ENCODE results near the gene EPHB2.

EPHB2 gene

DNA sequence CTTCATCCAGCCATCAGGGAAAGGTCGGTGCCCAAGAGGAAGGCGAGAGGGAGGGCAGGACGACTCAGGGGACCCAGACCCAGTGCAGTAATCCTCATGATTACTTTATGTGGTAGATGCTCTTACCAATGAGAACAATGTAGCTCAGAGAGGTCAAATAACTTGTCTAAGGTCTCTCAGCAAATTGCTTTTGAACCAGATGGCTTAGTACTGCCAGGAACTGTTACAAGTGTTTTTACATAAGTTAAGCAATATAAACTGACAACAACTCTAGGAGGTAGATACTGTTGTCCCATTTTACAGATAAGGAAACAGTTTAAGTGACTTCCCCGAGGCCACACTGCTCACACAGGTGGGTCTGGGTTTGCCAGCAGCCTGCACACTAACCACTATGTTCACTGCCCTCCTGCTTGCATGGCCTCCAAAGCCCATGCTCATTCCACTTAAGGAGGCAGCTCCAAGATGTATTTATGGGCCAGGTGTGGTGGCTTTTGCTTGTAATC is 150.3 kb downstream of the EPHB2 start:
- no peak for DNase-seq (ENCODE audit: low spot score)

GRCh38 chr1:22861764-22862440 is 151.3 kb downstream of the EPHB2 start:
- peak; percentile 19 for DNase-seq (ENCODE audit: low spot score)

DNA sequence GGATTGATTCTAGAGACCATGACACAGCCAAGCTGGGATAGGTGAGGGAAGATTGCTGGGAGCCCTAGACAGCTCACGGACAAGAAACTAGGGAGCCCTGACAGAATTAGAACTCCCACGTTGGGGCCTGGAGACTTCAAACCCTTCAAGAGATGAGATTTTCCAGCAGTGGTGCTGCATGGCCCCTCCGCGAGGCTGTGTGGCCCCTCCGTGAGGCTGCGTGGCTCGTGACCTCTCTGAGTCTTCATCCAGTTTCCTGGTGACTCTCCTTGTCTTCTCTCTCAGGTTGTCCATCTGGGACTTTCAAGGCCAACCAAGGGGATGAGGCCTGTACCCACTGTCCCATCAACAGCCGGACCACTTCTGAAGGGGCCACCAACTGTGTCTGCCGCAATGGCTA is 152.1 kb downstream of the EPHB2 start:
- no peak for DNase-seq (ENCODE audit: low spot score)

DNA sequence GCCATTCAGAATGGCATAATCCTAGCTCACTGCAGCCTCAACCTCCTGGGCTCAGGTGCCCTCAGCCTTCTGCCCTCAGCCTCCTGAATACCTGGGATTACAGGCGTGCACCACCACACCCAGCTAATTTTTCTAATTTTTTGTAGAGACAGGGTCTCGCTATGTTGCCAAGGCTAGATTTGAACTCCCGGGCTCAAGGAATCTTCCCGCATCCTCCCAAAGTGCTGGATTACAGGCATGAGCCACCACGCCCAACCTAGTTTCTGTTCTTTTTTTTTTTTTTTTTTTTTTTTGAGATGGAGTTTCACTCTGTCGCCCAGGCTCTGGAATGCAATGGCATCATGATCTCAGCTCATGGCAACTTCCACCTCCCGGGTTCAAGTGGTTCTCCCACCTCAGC is 153.1 kb downstream of the EPHB2 start:
- no peak for DNase-seq (ENCODE audit: low spot score)

- DNase-seq (ENCODE audit: low spot score): no peak
Observed at GRCh38 chr1:22864886-22865285, 154.2 kb downstream of the EPHB2 start.

GRCh38 chr1:22865736-22866135 is 155.1 kb downstream of the EPHB2 start:
- no peak for DNase-seq (ENCODE audit: low spot score)

DNA sequence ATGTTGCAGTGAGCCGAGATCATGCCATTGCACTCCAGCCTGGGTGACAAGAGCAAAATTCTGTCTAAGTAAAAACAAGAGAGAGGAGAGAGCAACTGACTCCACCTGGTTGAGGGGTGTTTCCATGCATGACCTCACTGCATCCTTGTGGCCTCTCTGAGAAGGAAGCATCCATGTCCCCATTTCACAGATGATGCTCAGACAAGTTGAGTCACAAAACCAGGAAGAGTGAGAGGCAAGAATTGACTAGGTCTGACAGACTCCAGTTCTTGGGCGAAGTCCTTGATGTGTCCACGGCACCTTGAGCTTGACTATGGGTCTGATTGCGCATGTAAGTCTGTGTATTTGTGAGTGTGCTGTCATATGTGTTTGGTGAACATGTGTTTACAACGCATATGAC is 156.2 kb downstream of the EPHB2 start:
- DNase-seq (ENCODE audit: low spot score): no peak

- DNase-seq (ENCODE audit: low spot score): no peak
Observed at GRCh38 chr1:22868331-22868730, 157.7 kb downstream of the EPHB2 start.

GRCh38 chr1:22869325-22869724 is 158.7 kb downstream of the EPHB2 start:
- no peak for DNase-seq (ENCODE audit: low spot score)

- no peak for DNase-seq (ENCODE audit: low spot score)
Observed at GRCh38 chr1:22870201-22870871, 159.7 kb downstream of the EPHB2 start.

- DNase-seq (ENCODE audit: low spot score): no peak
Observed at GRCh38 chr1:22872981-22873664, 162.5 kb downstream of the EPHB2 start.

GRCh38 chr1:22874785-22875184 is 164.1 kb downstream of the EPHB2 start:
- DNase-seq (ENCODE audit: low spot score): no peak

DNA sequence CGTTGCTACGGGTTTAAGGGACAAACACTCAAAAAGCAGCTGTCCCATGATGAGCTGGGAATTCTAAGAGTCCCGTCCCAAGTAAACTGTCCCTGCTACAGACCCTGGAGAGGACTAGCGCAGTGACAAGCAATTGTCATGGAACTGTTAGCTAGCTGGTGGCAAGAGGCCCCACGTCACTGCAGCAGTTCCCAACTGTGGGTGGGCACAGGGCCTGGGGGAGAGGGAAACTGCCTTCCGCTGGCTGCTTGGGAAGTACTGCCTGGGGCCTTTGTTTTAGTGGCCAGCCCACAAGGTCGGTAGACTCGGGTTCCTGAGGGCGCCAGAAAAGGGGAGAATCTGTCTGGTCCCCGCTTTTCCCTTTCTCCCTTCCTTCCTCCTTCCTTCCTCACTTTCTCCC is 164.6 kb downstream of the EPHB2 start:
- DNase-seq (ENCODE audit: low spot score): no peak

GRCh38 chr1:22875841-22876240 is 165.2 kb downstream of the EPHB2 start:
- DNase-seq (ENCODE audit: low spot score): no peak

- no peak for DNase-seq (ENCODE audit: low spot score)
Observed at GRCh38 chr1:22876359-22877111, 165.9 kb downstream of the EPHB2 start.

DNA sequence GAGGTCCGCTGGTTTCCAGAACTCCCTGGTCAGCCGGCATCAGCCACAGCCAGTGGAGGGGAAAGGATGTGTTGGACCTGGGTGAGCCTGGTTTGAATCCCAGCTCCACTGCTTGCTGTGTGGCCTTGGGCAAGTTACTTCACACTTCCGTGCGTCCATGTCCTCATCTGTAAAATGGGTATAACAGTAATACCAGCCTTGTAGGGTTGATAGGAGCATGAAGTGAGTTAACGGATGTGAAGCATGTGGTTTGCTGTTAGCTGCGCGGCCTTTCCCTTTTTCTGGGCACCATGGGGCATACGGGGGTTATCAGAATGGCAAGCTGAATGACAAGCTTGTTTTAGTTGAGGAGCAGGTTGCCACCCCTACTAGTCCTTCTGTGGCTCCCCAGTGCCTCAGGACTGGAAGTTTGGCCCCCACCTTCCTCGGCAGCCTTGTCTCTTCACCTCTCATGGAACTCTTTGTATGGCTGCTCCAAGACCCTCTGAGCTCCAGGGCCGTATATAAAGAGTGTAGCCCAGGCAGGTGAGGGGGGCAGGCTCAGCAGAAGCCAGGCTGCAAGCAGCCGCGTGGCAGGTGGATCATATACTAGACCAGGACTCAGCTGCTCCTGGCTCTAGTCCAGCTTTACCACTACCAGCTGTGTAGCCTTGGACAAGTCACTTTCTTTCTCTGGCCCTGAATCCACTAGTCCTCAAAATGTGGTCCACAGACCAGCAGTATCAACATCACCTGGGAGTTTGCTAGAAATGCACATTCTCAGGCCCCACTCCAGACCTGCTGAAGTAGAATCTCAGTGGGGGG is 166.7 kb downstream of the EPHB2 start:
- no peak for DNase-seq (ENCODE audit: low spot score)

DNA sequence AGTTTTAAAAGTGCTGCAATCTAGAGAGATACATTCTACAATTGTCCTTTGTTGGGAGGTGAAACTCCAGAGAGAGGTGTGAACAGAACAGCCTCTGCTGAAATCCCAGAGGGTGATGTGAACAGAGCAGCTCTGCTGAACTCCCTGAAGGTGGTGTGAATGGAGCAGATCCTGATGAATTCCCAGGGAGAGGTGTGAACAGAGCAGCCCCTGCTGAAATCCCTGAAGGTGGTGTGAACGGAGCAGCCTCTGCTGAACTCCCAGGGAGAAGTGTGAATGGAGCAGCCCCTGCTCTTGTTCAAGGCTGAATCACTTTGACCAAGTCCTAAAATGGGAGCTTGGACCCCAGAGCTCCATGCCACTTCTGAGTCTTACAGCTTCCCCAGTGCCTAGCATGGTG is 167.3 kb downstream of the EPHB2 start:
- DNase-seq (ENCODE audit: low spot score): no peak

DNA sequence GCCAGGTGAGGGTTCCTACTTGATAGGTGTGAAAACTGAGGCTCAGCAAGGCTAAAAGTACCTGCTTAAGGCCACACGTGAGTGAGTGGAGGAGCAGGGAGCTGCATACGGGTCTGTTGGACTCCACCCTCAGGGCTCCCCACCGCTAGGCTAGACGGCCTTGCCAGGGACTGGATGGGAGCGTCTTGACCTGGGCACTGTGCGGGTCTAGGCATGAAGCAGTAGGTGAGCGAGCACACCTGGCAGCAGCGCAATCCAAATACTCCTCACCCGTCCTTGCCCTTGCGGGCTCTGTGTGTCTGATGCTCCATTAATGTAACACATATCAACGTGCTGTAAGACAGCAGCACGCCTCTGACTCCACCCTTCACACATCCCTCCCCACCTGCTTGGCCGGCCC is 168.0 kb downstream of the EPHB2 start:
- DNase-seq (ENCODE audit: low spot score): no peak

- DNase-seq (ENCODE audit: low spot score): no peak
Observed at GRCh38 chr1:22879445-22879844, 168.8 kb downstream of the EPHB2 start.

DNA sequence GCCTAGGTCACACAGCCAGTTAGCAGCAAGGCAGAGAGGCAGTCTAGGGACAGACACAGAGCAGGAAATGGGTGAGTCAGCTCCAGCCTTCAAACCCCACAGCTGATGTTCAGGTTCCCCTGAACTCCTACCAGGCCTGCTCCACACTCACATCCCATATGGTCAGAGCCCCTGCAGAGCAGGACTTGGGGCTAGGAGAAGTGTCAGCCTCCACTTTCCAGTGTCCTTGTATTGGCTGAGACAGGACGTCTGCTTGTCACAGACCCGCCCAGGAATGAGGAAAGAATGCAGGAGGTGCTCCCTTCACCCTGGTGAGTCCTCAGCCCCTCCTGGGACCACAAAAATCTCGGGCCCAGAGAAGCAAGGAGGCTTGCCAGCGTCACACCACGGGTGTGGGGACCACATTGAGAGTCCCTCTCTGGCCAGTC is 169.5 kb downstream of the EPHB2 start:
- peak; percentile 17 for DNase-seq (ENCODE audit: low spot score)

- no peak for DNase-seq (ENCODE audit: low spot score)
Observed at GRCh38 chr1:22883406-22883805, 172.8 kb downstream of the EPHB2 start.
